Activated CD4-positive, alpha-beta memory T cell treated with anti-CD3 and anti-CD28 coated beads for 36 hours (primary cell): ENCODE measurements around the gene CDK11B. TPM values are rescaled to one million over a fixed set of nuclear protein-coding genes. Genes with fewer than 3 reads are reported as not detected.
"Not testable (repeated sequence)": the region's sequence is repeated elsewhere in the genome, so short reads cannot be mapped to it uniquely, and the experiment has no call there.

Source experiments
- CTCF ChIA-PET: fragments of 350-600 bp; sonication (Branson Sonifier 250); formaldehyde crosslinking; loops from one replicate; lab custom pipeline; 2021; ENCODE audit warnings: antibody characterized with exemption, inconsistent platforms; lab: Charles Lee
- POLR2A ChIA-PET: fragments of 350-600 bp; sonication (Branson Sonifier 250); formaldehyde crosslinking; loops from one replicate; lab custom pipeline; 2021; ENCODE audit warnings: antibody characterized with exemption; lab: Charles Lee
- DNase-seq: peaks from one replicate; pipeline ENCODE4 v3.0.0-alpha.2; 2020
- H3K27ac Mint-ChIP-seq: one replicate; pipeline ENCODE4 v1.8.0; 2021; ENCODE audit warnings: mixed read lengths
- H3K27me3 Mint-ChIP-seq: one replicate; pipeline ENCODE4 v1.8.0; 2021; ENCODE audit warnings: mixed read lengths
- H3K36me3 Mint-ChIP-seq: one replicate; pipeline ENCODE4 v1.8.0; 2021; ENCODE audit warnings: mixed read lengths
- H3K4me1 Mint-ChIP-seq: one replicate; pipeline ENCODE4 v1.8.0; 2021; ENCODE audit warnings: low read depth, mixed read lengths
- H3K4me3 Mint-ChIP-seq: one replicate; pipeline ENCODE4 v1.8.0; 2021; ENCODE audit warnings: mild to moderate bottlenecking, mixed read lengths
- H3K9me3 Mint-ChIP-seq: one replicate; pipeline ENCODE4 v1.8.0; 2021; ENCODE audit warnings: mixed read lengths
- intact Hi-C: fragments of 100-400 bp; cut with micrococcal nuclease; formaldehyde crosslinking; loops from one replicate; pipeline ENCODE4 v1.15.1; 2023
- total RNA-seq, 2 experiments: library from RNA; stranded (reverse); gene quantifications; one replicate each; pipeline ENCODE4 v1.2.3, GENCODE V29; 2021

CDK11B gene
- total RNA-seq, 2 experiments from 2014 or later, result 32.4 to 36.9 TPM

DNA sequence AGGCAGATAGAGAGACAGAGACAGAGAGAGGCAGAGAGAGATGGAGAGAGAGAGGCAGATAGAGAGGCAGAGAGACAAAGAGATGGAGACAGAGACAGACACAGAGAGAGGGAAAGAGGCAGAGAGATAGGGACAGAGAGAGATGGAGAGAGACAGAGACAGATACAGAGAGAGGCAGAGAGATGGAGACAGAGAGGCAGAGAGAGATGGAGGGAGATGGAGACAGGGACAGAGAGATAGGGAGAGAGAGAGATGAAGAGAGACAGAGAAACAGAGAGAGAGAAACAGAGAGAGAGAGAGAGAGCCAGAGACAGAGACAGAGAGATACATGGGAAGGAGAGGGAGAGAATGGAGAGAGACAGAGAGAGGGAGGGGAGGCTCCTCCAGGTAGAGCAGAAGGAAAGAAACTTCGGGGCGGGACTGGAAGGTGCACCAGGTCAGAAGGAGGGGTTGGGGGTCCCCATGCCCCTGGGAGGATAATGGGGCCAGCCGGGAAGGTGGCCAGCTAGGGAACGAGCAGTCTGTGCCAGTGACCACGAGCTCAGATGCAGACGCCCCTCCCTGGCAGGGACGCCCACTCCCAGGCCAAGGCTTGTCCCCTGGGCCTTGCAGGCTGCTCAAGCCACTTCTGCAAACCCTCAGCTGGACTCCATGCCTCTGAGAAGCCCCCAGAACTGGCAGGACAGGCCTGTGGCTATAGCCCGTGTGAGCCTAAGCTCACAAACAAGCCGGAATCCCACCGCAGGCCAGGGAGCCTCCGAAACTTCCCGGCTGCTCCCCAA lies 62.1 kb downstream of the CDK11B start:
- Mint-ChIP-seq H3K27ac (no peak overlapping the region), H3K4me3 (no peak overlapping the region), H3K27me3 (peaks cover 5% of the 10 kb centered on the region), H3K9me3 (no peaks in the 10 kb centered on the region), H3K4me1 (peaks cover 10% of the 10 kb centered on the region), H3K36me3 (no peaks in the 10 kb centered on the region)
- POLR2A ChIA-PET, result interaction anchor here (0.6 to 0.8 kb wide), 2 partner anchors 19 to 23 kb away, joined by 3 read pairs; partner anchors contain the start of gene MIB2
- CTCF ChIA-PET, result interaction anchor here (1.1 kb wide), 1 partner anchor 18 kb away, joined by 4 read pairs; no protein-coding TSS in a partner anchor
- intact Hi-C loops, result no loop called here
- no peak for DNase-seq

- H3K27ac Mint-ChIP-seq, POLR2A ChIA-PET, CTCF ChIA-PET: not testable (repeated sequence)
Observed at GRCh38 chr1:1595341-1595740, 63.5 kb downstream of the CDK11B start.

DNA sequence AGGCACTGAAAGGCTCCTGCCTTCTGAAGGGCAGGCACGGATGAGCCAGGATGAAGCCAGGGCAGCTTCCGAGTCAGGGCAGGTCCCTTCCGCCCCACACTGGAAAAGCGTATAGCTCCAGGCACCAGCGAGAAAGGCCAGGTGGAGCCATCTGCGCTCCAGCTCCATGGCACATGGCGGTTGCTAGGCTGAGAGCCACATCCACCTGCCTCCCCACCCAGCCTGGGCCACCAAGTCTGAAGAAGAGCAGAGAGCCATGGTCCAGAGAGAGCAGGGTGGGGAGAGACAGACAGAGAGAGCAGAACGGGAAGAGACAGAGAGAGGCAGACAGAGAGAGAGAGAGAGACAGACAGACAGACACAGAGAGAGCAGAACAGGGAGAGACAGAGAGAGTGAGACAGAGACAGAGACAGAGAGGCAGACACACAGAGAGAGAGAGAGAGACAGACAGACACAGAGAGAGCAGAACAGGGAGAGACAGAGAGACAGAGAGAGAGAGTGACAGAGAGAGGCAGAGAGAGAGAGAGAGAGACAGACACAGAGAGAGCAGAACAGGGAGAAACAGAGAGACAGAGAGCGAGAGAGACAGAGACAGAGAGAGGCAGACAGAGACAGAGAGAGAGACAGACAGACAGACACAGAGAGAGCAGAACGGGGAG lies 64.1 kb downstream of the CDK11B start:
- Mint-ChIP-seq H3K9me3 (no peaks in the 10 kb centered on the region), H3K36me3 (no peaks in the 10 kb centered on the region), H3K27ac (no peak overlapping the region), H3K4me3 (no peak overlapping the region), H3K27me3 (peaks cover 5% of the 10 kb centered on the region), H3K4me1 (peaks cover 10% of the 10 kb centered on the region)
- no peak for DNase-seq
- intact Hi-C loops, result no loop called here
- CTCF ChIA-PET, result interaction anchor here (0.8 to 1.1 kb wide), 2 partner anchors 9 to 36 kb away, joined by 3 to 4 read pairs; no protein-coding TSS in a partner anchor
- POLR2A ChIA-PET, result no interaction called here

More at GRCh38 chr1:1595341-1595740, 63.5 kb downstream of the CDK11B start:
- H3K36me3 Mint-ChIP-seq, DNase-seq, H3K27me3 Mint-ChIP-seq, H3K4me3 Mint-ChIP-seq, H3K9me3 Mint-ChIP-seq, intact Hi-C loops: not testable (repeated sequence)
- H3K4me1 Mint-ChIP-seq, result peaks cover 10% of the 10 kb centered on the region

DNA sequence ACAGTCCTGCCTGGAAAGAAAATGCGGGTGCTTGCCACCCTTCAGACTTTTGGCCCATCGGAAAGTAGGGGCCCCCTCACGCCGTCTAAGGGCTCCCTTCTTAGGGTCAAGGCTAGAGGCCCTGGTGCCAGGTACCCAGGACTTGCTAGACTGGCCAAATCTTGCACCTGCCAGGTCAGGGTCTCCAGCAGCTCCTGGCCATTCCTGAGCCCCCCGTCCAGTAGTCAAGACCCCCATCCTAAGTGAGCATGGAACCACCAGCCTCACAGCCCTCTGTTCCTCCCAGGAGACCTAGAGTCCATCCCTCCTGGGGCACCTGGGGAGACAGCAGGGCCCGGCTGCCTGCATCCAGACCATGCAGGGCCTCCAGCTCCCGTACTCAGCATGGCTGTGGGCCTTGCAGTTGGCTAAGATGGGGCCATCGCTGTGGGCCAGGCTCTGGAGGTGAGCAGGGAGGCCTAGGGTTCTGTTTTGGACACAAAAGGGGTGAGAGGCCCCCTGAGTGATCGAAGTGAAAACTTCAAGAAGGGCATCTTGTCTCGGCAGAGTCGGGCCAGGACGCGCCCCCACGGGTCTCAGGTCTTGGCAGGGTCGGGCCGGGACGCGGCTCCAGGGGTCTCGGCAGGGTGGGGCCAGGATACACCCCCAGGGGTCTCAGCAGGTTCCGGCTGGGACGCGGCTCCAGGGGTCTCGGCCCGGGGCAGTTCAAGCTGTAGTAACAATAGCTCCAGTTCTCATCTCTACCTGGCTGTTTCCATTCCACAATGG lies 64.8 kb downstream of the CDK11B start:
- Mint-ChIP-seq H3K27me3 (peaks cover 4% of the 10 kb centered on the region), H3K9me3 (no peaks in the 10 kb centered on the region), H3K4me3 (no peak overlapping the region), H3K4me1 (peaks cover 9% of the 10 kb centered on the region), H3K36me3 (no peaks in the 10 kb centered on the region), H3K27ac (no peak overlapping the region)
- CTCF ChIA-PET, result interaction anchor here (0.8 to 1.1 kb wide), 2 partner anchors 10 to 37 kb away, joined by 3 to 4 read pairs; no protein-coding TSS in a partner anchor
- no peak for DNase-seq
- POLR2A ChIA-PET, result no interaction called here
- intact Hi-C loops, result no loop called here

DNA sequence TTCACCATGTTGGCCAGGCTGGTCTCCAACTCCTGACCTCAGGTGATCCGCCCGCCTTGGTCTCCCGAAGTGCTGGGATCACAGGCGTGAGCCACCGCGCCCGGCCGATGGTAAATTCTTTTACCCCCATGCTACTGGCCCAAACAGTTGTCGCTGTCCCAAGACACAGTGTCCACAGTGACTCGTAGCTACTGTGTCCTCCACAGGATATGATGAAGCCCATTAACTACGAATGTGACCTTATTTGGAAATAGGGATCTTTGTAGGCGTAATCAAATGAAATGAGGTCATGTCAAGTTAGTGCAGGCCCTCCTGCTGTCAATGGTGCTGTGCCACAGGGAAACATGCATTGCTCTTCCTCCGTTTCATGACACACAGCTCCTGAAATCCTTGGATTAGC lies 67.4 kb downstream of the CDK11B start:
- intact Hi-C loops, result no loop called here
- ChIA-PET POLR2A (no interaction called here), CTCF (interaction anchor here (0.9 kb wide), 1 partner anchor 33 kb away, joined by 3 read pairs; no protein-coding TSS in a partner anchor)
- H3K27me3 Mint-ChIP-seq, result peaks cover 4% of the 10 kb centered on the region
- no peak for DNase-seq
- H3K4me3 Mint-ChIP-seq, result no peak overlapping the region
- H3K36me3 Mint-ChIP-seq, result no peaks in the 10 kb centered on the region
- no peak overlapping the region for H3K27ac Mint-ChIP-seq
- H3K4me1 Mint-ChIP-seq, result no peaks in the 10 kb centered on the region
- no peaks in the 10 kb centered on the region for H3K9me3 Mint-ChIP-seq

Other genes starting within 250 kb of the CDK11B start
- not detected for gene ANKRD65, start 237.7 kb downstream of the CDK11B start, total RNA-seq
- gene VWA1, start 223.3 kb downstream of the CDK11B start, total RNA-seq, result under 1 TPM; 0.69 to 0.92 TPM
- gene ATAD3C, start 209.3 kb downstream of the CDK11B start, total RNA-seq, result 1 to 10 TPM; 1.2 to 1.7 TPM
- gene ATAD3B, start 187.2 kb downstream of the CDK11B start, total RNA-seq, result 10 to 100 TPM; 35.4 to 36.3 TPM
- 10 to 100 TPM; 45.7 to 46.7 TPM for gene ATAD3A, start 146.8 kb downstream of the CDK11B start, total RNA-seq
- gene TMEM240, start 118.4 kb downstream of the CDK11B start, total RNA-seq, result under 1 TPM in 1 of 2 experiments, not detected in 1; 0.29 TPM
- 100 to 1,000 TPM; 106 to 107 TPM for gene SSU72, start 84.1 kb downstream of the CDK11B start, total RNA-seq
- 1 to 10 TPM; 1.5 to 1.6 TPM for gene FNDC10, start 58.9 kb downstream of the CDK11B start, total RNA-seq
- 10 to 100 TPM; 31.1 to 36.1 TPM for gene MIB2, start 43.5 kb downstream of the CDK11B start, total RNA-seq
- gene MMP23B, start 26.8 kb downstream of the CDK11B start, total RNA-seq, result 1 to 10 TPM in 1 of 2 experiments, under 1 TPM in 1; 0.61 to 1.1 TPM
- gene SLC35E2B, start 33.8 kb upstream of the CDK11B start, total RNA-seq, result 10 to 100 TPM; 29.0 to 30.1 TPM
- 10 to 100 TPM; 44.5 to 49.1 TPM for gene CDK11A, start 65.4 kb upstream of the CDK11B start, total RNA-seq
- 10 to 100 TPM; 56.2 to 57.4 TPM for gene NADK, start 119.5 kb upstream of the CDK11B start, total RNA-seq
- 100 to 1,000 TPM; 396 to 403 TPM for gene GNB1, start 232.1 kb upstream of the CDK11B start, total RNA-seq